NCI-H526 treated with DMSO at 0.1 percent for 48 hours (cell line): Measurements from ENCODE around the gene HIF1AN.
A peak's percentile ranks its signal among the peaks of the same experiment; 100 is the strongest.

Experiments used
- DNase-seq: peaks from one replicate; lab custom pipeline; 2025; lab: John Stamatoyannopoulos, UW

HIF1AN gene

DNA sequence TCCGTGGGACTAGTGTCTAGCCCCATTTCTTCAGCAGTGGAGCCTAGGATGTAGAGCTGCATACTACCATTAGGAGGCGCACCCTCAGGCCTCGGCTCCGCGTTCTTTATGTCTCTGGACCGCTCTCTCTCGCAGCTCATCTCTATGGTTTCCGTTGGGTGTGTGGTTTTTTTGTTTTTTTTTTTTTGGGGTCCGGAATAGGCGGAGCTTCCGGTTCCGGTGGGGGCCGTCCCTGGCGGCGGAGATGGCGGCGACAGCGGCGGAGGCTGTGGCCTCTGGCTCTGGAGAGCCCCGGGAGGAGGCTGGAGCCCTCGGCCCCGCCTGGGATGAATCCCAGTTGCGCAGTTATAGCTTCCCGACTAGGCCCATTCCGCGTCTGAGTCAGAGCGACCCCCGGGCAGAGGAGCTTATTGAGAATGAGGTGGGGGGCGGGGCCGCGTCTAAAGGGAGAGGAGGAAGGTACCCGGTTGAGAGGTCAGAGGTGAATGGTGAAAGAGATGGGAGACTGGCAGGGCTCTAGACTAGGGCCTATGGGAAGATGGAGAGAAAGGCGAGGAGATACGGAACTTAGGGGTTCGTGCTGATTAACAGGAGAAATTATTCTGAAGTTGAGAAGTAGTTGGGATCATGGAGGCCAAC is at the start of gene HIF1AN:
HIF1AN (plus strand) TSS at position 229 of the 639 bp plus-strand sequence; CDS start at position 245, 16 bp downstream.
- peak; percentile 73 for DNase-seq

DNA sequence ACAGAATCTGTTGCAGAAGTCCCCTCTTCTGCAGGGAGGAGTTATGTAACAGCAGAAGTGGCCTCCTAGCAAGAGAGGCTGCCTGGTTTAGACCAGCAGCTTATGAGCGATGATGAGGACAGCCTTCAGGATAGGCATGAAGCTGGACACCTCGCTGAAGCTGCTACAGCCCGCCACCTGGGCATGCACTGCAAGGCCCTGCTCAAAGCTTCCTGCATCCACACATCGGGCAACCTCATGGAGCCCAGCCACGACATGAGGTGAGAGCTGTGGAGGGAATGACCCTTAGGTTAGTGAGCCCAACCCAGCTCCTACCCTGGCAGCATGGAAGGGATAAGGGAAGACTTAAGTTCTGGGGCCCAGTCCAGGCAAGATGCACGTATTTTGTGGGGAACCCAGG is 48.2 kb upstream of the HIF1AN start:
- DNase-seq: no peak

DNA sequence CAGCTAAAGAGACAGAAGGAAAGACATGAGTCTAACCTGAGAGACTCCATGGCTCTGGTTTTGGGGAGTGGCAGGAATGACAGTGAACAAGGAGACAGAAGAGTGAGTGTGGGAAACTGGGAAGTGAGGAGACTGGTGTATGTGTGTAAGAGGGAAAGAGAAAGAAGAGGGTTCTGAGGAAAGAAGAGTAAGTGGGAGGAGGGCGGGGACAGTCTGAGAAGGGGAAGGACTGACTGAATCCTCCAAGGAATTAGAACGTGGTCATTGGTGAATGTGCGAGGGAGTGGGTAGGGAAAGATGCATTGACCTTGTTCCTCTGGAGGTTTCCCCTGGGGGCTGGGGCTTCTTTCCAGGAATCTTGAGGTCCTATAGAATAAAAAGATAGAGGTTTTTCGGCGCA is 46.3 kb upstream of the HIF1AN start:
- no peak for DNase-seq

DNA sequence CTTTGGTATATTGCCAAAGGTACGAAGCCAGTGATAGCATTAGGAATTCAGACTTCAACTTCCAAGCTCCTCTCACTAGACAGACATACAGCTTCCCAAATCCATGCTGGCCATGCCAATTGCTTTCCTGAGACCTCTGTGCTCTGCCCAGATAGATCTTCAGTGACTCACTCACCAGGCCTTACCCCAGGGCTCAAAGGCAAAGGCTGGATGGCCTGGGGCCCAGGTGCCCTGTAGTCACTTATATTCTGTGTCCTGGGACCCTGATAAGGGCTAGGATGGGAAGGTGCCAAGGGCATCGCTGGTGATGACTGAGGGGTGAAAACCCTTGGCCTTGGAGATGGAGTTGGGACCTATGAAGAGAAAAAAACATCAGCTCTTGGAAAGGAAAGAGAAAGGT is 45.2 kb upstream of the HIF1AN start:
- DNase-seq: no peak

DNA sequence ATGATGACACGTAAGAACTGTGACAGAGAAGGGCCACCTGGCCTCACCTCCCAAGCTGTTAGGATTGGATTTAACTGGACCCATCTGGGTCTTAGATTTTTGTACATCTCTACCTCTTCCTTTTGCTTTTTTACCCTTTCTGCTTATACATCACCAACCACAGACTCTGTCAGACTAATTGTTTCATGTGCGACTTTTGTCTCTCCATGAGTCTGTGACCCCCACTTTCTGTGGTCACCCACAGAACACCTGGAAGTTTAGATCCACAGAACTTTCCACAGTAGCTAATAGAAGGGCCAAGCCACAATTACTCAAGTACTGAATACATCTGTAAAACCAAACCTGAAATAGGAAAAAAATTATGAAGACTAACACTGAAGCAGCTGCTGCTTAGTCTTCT is 39.2 kb upstream of the HIF1AN start:
- DNase-seq: no peak

DNA sequence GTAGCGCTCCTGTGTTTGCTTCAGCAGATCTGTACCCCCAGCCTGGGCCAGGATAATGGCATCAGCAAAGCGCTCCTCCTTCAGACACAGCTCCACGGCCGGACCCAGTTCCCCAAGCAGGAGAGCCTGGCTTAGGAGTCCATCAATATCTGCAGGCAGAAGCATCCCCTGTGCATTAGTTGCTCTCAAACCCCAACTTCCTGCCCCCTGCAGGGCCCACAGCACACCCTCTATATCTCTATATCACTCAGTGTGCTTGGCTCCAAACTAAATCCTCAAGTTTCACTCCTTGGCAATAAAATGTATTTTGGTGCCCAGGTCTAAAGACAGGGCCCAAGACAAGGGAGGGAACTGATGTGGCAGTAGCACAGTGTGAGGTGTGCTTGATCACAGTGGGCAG is 37.7 kb upstream of the HIF1AN start:
- DNase-seq: no peak

DNA sequence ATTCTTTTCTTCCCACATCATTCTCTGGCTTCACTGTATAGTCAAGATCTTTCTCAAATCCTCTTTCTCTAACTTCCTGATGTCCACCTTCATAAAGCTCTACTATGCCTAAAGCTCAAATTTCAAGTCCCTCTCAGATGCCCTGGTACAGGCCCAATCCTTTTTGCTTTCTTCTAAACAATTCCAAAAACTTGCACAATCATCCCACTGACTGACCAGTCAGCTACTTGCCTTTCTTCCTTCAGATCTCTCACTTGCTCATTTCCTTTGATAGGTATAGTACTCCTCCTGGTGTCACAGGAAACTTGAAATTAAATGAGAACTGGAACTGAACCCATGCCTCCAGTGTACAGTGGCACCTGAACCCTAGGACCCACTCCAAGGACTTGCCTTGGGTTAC is 34.3 kb upstream of the HIF1AN start:
- DNase-seq: no peak

DNA sequence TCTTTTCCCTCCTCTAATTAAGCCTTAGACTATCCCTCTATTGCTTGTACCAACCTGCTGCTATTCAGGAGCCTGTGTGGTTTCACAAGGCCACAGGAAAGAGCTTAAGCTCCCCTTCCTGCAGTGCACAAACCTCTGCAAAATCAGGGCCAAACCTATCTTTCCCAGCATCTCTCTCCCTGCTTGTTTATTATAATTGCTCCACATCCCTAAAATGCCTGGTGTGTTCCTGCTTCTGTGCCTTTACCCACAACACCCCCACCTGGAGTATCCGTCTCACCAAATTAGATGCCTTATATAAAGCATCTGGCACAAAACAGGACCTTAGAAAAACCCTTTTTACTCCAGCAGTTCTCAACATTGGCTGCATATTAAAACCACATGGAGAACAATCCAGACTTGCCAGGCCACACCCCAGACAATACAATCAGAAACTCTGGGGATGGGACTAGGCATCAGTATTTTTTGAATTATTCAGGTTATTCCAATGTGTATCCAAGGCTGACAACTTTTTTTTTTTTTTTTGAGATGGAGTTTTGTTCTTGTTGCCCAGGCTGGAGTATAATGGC is 32.7 kb upstream of the HIF1AN start:
- DNase-seq: no peak

DNA sequence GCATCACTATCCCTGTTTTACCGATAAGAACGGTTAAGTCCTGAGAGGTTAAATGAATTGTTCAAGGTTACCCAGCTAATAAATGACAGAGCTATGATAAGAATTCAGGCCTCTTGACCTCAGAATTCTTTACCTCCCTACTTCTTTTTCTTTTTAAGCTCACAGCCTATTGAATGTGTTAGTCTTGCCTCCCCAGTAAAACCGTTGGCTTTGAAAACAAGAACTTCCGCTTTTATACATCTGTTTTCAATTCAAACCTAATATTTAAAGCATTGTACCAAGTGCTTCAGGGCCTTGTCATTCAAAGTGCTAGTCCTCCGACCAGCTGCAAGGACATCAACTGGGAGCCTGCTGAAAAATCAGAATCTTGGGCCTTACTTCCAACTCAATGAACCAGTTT is 31.6 kb upstream of the HIF1AN start:
- DNase-seq: no peak

DNA sequence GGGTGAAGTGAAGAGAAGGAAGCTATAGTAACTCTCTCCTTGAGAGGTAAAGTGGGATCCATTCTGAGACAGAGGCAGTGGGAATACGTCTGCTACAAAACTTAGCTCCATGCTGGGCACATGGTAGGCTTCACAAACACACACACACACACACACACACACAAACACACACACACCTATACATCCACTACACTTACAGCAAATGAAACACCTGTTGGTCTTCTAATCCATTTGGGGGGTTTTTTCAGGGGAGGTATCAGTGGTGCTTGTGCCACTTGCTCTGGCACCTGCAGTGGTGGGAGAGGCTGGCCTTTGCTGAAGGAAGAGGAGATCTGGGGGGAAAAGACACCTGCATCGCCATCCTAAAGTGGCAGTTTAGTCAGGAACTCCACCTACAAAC is 30.6 kb upstream of the HIF1AN start:
- DNase-seq: no peak

DNA sequence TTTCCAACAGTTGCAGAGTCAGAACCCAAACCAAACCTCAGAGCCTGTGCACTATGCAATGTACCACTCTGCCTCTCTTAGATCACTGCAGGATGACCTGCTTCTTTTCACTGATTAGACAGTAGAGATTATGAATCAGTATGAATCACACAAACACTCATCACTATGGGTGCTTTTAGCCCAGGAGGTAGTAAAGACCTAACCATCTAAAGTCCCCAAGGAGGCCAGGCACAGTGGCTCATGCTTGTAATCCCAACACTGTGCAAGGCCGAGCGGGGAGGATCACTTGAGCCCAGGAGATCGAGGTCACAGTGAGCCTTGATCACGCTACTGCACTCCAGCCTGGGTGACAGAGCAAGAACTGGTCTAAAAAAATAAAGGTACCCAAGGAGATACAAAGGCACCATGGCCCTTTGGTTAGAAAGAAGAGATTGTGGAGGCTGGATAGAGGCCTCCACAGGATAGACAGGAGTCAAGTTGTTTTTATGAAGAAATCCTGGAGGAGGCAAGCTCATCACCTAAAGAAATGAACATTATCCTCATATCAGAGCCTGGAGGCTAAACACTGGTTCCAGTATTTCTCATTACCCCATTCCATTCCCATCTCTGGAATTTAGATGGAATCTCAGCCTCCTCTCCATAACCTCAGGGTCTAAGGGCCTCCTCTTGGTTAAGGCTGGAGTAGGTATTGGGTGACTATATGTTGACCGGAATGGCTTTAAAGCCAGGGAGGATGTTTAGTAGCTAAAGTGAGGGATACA is 29.0 kb upstream of the HIF1AN start:
- DNase-seq: no peak

DNA sequence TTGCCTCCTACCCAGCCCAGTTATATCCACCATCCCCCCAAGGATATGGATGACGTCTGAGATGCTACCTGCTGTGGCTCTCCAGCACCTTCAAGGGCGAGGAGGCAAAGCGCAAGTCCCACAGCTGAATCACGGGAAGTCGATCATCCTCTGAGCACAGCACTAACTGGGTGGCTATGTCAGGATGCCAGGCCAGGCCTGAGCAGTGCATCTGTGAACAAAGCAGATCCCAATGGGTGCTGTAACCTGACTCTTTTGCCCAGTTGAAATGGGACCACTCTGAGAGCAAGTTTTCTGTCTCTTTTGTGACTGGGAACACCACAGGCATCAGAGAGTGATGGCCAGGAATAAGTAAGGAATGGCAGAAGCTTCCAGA is 28.4 kb upstream of the HIF1AN start:
- DNase-seq: no peak

DNA sequence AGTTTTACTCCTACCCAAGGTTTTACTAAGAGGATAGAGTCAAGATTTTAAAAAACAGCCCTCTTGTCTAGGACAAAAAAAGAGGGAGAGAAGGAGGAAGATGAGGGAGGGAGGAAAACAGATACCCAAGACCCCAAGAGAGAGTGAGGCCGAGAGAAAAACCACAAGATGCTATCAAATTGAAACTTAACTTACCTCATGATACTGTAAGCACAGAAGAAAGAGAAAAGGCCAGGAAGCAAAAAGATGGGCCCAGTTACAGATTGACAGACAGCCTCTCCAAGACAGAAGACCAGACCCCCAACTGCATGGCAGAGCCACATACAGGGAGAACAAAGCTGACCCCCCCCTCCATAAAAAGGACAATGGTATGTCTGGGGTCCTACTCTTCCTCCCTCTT is 27.5 kb upstream of the HIF1AN start:
- no peak for DNase-seq

DNA sequence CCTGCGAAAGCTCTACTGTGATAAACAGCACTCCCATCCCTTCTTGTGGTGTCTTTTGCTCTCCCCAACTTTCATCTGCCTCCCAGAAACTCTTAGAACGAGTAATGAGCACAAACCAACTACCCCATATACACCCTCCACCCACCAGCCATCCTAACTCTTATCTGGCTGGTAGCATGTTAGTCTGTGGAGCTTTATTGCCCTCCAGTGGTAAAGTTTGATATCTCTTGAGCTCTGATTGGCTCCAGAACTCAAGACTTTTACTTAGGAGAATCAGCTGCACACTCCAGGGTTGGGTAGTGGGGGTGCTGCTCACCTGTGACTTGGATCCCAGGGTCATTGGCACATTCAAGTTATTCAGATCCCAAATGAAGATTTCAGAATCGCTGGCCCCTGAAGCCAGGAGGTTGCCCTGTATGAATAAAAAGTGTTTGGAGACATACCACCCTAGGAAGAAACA is 27.0 kb upstream of the HIF1AN start:
- DNase-seq: peak; percentile 0

DNA sequence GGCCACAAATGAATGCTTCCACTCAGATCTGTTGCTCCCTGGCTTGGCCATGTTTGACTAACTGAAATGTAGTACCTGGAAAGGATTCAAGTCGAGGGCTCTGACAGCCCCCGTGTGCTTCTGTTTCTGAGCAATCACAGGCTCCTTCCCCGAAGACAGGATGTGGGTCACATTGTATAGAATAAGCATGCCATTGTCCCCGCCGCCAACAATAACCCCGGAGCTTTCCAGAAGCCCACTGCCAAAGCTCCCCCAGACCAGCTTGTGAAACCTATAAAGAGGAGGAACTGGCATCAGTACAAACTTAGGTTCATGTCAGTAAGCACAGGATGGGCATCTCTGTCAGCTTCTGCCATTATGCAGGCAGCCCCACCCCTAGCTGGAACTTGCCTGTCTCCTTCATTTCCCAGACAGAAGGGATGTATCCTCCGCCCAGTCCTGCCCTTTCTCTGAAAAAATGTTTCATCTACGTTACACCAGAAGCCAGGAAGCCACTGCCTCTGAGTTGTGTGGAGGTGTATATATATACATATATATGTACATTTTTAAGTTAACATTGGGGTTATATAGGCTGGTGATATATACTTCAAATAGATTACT is 26.4 kb upstream of the HIF1AN start:
- no peak for DNase-seq

DNA sequence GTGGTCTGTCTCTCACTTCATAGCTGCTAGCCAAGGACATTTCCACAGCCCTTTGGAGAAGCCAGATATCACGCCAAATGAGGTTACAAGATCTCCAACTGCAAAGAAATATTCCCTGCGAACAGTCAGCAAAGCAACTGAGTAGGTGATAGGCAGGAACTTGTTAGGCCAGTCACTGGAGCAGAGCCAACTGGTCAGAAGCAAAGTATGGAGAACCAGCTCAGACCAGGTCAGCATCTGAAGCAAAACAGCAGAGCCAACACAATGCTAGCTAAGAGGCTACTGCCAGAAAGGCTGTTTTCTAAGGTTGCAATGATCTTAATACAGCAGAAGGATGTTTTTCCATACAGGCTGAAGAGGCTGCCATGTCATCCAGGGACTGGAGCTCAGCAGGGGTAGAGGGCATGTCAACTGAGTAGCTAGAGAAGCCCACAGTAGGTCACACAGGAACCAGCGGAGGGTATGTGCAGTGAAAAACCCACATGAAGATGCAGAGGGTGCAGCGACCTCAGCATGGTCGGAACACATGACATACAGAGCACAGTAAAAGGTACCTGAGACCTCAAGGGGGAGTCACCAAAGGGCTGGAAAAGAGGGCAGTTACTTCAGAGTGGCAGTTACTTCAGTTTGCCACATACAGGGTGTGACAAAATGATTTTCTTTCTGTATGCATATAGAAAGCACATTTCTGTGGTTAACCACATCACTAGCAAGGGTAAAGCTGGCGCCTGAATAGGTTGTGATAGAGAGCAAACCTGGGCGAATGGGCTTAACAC is 25.0 kb upstream of the HIF1AN start:
- DNase-seq: no peak

DNA sequence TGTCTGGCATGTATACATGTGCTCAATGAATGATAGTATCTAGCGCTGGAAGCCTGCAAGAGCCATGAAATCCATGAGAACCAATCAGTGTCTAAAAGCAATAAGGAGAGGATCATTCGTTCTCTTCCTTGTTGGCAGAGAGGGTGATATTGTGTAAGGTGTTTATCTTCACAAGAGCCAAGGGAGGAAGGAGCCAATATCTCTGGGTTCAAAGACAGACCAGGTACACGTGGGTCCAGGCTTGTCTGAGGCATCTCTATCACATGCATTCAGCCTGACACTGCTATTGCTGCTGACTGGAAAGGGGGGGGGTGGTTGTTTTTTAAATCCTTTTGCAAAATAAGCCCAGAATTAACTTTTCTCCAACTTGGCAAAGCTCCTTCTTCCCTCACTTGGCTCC is 20.1 kb upstream of the HIF1AN start:
- DNase-seq: no peak

DNA sequence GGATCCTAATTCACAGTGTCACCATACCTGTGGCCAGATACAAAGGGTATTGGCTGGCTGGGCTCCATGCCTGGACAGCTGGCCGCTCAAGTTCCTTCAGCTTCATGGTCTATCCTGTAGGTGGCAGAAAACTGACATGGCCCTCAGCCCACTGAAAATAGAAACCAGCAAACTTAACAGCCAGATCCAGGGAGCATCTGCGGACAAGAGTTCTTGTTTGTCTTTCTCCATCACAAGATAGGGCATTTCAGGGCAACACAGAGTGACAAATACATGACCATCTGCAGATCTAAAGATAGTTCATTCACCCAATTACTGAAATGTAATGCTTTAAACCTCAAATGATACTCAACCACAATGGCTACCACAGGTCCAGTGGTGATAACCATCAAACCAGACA is 18.9 kb upstream of the HIF1AN start:
- DNase-seq: no peak

DNA sequence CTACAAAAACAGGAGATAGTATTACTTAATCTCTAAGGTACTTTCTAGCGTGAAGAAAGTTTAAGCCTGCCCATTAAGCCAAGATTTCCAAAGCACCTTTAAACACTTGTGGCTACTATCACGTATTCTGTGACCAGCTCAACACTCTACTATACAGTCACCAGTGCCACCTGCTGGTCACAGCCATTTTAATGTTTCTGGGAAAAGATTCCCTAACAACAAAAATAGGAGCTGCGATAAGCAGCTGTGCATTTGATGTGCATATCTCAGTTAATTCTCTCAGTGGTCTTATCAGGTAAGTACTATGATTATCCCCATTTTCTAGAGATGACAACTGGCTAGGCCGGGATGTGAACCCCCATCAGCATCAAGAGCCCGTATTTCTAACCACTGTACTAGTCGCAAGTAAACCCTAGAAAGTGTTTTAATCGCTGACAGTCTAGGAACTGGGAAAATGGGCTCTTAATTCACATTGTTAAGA is 16.9 kb upstream of the HIF1AN start:
- peak; percentile 56 for DNase-seq

DNA sequence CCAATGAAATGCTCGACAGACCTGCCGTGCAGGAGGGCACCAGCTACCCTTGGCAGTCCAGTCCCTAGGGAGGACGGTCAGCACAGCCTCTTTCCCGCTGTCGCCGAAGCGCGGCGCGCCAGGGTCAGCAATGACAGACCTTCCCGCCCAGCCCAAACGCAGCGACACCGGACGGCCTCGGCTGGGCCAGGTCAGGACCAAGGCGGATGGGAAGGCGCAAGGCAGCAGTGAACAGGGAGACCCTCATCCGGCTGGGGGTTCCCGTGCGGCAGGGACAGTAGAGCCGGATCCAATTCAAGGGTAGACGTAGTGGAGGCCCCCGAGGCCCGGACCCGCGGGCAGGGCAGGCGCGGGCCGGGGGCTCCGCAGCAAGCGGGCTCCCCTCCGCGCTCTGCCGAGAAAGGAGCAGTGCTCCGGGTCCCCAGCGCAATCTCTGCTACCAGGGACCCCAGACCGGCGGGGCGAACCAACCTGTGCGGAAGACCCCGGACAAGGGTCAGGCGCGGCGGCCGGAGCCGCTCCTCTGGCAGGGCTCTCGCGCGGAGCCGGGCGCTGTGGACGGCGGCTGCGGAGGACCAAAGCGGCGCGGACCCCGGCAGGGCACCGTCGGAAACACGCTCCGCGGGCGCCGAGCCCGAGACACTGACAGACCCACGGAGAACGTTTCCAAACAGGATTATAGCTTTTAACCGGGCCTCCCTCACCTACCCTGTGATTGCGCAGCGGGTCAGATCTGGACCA is 16.3 kb upstream of the HIF1AN start, which contains the start of gene SEC31B:
SEC31B (minus strand) TSS at position 551 of the 741 bp plus-strand sequence. CDS start 2,909 bp downstream, outside the sequence.
- peak; percentile 0 for DNase-seq

DNA sequence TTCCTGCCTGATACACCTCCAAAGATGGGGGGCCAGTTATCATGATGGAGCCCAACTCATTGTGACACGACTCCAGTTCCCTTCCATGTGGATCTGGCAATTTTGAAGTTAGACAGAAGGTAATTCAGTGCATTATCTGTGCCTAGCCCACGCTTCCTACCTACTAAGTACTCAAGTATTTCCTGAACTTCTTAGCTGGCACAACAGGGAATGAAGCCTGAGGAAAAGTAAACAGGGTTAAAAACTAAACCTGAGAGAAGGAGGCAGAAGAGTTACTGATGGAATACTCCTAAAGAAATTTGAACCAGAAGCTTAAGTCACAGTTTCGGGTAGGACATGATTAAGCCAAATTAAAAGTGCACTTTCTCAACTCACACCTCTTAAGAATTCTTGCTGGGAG is 14.9 kb upstream of the HIF1AN start:
- no peak for DNase-seq
